GM20431 (cell line): ENCODE results near the gene CAMK2D.
"Not testable (repeated sequence)": the region's sequence is repeated elsewhere in the genome, so short reads cannot be mapped to it uniquely, and the experiment has no call there.

Experiments used
- in situ Hi-C: fragments of 300-500 bp; cut with MseI, MboI; formaldehyde crosslinking; loops from one replicate; pipeline ENCODE4 v1.15.0; 2020; ENCODE audit warnings: low sequenced_read_pairs; ENCODE audit not compliant: unreplicated experiment

CAMK2D gene

GRCh38 chr4:113740857-113741379 is 20.6 kb downstream of the CAMK2D start:
- in situ Hi-C loops, result no loop called here

- in situ Hi-C loops, result no loop called here
Observed at GRCh38 chr4:113739197-113739596, 22.3 kb downstream of the CAMK2D start.

- in situ Hi-C loops, result no loop called here
Observed at GRCh38 chr4:113738251-113738650, 23.3 kb downstream of the CAMK2D start.

GRCh38 chr4:113733685-113734084 is 27.9 kb downstream of the CAMK2D start:
- in situ Hi-C loops, result no loop called here

- in situ Hi-C loops, result no loop called here
Observed at GRCh38 chr4:113732967-113733527, 28.5 kb downstream of the CAMK2D start.

DNA sequence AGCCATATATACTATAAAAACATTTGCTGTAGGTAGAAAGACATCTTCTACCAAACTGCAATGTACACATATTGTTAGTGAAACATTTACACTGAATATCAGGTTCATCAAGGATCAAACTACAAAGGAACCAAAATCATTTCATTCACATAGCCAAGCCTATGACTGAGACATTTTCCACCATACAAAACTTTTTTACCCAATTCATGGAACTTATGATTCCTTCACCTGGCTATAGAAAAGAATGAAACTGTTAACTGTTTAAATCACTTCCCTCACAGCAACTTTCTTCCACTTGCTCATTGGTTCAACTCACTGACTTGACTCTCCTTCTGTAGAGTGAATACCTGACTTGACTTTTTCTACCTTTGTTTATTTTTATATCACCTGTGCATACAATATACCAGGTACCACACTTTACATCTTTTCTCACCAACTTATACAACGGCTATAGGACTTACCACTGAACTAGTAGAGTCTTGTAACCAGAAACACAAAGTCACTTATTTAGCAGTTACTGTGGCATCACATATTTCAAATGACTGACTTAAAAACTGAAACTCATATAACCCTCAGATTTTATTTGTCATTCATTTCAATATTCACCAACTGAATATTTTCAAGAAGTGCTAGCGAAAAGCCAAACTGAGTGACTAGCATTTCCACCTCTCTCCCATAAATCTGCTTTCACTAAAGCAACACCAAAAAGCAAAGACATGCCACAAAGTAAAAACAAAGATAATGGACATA is 30.9 kb downstream of the CAMK2D start:
- in situ Hi-C loops, result no loop called here

- in situ Hi-C loops, result no loop called here
Observed at GRCh38 chr4:113727802-113728201, 33.7 kb downstream of the CAMK2D start.

GRCh38 chr4:113725963-113726362 is 35.6 kb downstream of the CAMK2D start:
- in situ Hi-C loops, result no loop called here

GRCh38 chr4:113718252-113718651 is 43.3 kb downstream of the CAMK2D start:
- in situ Hi-C loops, result no loop called here

- in situ Hi-C loops, result no loop called here
Observed at GRCh38 chr4:113711883-113712662, 49.5 kb downstream of the CAMK2D start.

DNA sequence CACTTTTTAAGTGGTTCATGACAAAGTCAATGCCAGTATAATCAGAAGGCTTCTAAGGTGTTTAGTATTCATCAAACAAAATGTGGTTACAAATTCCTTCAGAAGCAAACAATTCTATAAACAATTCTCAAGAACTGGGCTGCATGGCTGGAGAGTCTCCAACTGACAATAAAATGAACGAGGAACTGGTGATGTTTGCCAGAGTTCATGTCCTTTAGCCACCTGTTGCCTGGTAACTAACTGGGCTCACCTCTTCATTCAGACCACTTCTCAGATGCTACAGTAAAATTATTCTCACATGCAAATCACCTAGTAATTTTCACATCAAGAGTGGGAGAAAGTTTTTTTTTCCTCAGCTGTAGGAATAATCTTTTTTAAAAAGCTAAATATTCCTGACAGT is 53.3 kb downstream of the CAMK2D start:
- in situ Hi-C loops, result no loop called here

GRCh38 chr4:113707048-113707447 is 54.5 kb downstream of the CAMK2D start:
- in situ Hi-C loops, result no loop called here

DNA sequence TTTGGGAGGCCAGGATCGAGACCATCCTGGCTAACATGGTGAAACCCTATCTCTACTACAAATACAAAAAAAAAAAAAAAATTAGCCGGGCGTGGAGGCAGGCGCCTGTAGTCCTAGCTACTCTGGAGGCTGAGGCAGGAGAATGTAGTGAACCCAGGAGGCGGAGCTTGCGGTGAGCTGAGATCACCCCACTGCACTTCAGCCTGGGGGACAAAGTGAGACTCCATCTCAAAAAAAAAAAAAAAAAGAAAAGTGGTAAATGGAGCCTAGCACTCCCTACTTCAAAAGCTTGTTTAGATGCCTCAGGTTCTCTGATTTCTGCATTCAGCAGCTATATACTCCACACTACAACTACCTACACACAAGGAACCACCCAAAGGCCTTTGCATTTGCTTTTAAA is 56.4 kb downstream of the CAMK2D start:
- in situ Hi-C loops, result not testable (repeated sequence)

- in situ Hi-C loops, result not testable (repeated sequence)
Observed at GRCh38 chr4:113702596-113702995, 58.9 kb downstream of the CAMK2D start.

DNA sequence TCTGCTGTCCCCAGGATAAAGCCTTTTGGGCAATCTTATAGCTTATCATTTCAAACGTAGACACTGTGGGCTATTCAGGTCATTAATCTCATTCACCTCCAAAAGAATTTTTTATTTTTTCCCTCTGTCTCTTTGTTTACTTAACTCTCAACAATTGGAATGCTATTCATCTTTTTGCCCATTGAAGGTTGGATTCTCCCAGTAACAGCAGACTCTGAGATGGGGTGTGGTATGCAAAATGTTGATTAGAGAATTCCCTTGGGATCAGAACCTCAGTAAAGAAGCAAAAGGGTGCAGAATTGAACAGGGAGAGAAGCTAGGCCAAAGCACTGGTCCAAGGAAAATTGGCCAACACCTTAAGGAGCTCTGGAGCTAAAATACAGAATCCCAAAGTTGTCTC is 60.4 kb downstream of the CAMK2D start:
- in situ Hi-C loops, result no loop called here

DNA sequence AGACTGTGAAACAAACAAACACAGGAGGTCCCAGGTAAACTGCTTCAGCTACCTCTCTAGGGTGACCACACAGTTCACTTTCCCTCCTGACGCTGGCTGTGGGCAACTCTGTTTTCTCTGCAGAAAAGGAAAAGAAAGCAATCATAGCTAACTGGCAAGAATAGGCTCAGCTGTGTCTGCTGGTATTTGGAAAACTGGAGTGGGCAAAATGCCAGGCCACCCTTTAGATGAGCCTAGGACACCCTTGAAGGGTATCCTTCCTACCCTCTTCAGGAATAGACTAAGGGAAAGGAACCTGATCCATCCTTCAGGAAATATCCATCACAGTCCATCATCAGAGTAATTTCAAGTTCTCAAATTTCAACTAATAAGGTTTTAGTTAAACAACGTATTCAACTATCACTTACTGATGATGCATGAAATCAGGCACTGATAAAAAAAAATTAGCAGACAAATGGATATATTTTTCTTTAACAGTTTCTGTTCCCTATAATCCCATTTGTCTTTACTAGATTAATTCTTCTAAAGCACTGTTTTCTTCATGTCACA is 60.9 kb downstream of the CAMK2D start:
- in situ Hi-C loops, result no loop called here

GRCh38 chr4:113699772-113700171 is 61.8 kb downstream of the CAMK2D start:
- in situ Hi-C loops, result no loop called here

DNA sequence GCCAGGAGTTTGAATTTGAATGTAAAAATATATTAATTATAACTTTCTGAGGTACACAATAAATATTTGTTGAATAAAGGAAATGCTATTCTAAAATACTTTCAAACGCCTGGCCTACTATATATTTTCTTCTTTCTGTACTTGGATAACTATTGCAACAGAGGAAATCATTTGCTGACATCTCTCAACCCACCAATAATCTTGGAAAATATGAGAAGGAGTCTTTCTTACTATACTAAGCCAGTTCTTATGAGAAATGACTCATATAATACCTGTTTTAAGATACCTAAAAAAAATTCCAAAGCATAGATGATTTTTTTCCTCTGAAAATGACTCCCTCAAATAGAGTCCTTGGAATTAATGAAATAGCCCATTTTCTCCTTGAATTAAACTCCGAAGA is 64.1 kb downstream of the CAMK2D start:
- in situ Hi-C loops, result no loop called here

GRCh38 chr4:113695328-113696169 is 66.0 kb downstream of the CAMK2D start:
- in situ Hi-C loops, result no loop called here

- in situ Hi-C loops, result no loop called here
Observed at GRCh38 chr4:113694008-113694407, 67.5 kb downstream of the CAMK2D start.
